ENCODE results near the gene PRSS22.
A peak's percentile ranks its signal among the peaks of the same experiment; 100 is the strongest.

PRSS22 gene

DNA sequence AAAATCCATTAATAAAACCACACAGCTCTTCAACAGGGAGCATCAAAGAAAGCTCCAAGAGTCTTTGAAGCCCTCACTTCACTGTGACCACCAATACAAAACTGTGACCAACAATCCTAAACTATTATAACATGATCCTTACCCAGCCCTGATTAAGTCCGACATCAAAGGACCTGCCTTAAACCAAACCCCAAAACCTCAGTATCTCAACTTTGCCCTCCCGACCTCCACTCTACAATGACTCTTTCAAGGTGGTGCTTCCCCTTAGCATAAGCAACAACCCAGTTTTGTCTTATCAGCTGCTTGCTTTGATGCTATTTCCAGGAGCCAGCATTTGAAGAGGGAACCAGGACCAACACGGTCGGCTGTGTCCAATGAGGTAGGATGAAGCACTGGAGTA, 8.5 kb upstream of the PRSS22 start:
- TF ChIP-seq POLR2A (IDR thresholded peaks at IDR 0.05; ENCODE audit: low read length) (no peak), GATA1 (IDR thresholded peaks at IDR 0.05; ENCODE audit: low read depth, low read length) (no peak)
- no peak for DNase-seq

- no peak for DNase-seq
- TF ChIP-seq GATA1 (IDR thresholded peaks at IDR 0.05; ENCODE audit: low read depth, low read length) = no peak
- no peak for TF ChIP-seq POLR2A (IDR thresholded peaks at IDR 0.05; ENCODE audit: low read length)
These were observed 7.7 kb upstream of the PRSS22 start for GRCh38 chr16:2865651-2866050.

DNA sequence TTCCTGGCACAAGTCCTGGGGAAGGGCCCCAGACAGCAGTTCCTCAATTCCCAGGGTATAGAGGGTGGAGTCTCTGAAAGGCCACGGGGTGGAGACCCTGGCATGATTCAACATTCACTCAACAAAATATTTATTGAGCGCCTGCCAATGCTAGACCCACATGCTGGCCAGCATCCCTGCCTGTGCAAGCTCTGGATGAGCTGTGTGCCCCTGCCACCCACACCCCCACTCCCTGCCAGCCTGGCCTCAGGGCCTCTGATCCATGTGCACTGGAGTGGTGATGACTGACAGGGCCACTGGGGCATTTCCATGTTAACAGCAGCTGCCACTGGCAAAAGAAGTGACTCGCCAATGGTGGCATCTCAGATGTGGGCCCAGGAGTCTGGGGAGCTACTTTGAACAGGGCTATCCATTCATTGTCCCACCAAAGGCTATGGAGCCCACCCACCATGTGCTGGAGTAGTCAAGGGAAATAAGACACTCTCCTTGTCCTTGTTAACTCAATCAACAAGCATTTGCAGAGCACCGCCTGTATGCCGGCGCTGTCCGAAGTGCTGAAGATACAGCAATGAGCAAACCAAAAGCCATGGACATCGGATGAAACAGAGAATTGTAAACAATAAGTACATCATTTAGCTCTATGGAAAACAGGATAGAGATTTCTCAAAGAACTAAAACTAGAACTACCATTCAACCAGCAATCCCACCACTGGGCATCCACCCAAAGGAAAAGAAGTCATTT, 3.0 kb upstream of the PRSS22 start:
- TF ChIP-seq POLR2A (IDR thresholded peaks at IDR 0.05; ENCODE audit: low read length) (no peak), GATA1 (IDR thresholded peaks at IDR 0.05; ENCODE audit: low read depth, low read length) (no peak)
- peak in 1 of 2 experiments; percentile 29 for DNase-seq

GRCh38 chr16:2859686-2860265, 1.8 kb upstream of the PRSS22 start:
- TF ChIP-seq POLR2A (IDR thresholded peaks at IDR 0.05; ENCODE audit: low read length) (no peak), GATA1 (IDR thresholded peaks at IDR 0.05; ENCODE audit: low read depth, low read length) (no peak)
- no peak for DNase-seq

DNA sequence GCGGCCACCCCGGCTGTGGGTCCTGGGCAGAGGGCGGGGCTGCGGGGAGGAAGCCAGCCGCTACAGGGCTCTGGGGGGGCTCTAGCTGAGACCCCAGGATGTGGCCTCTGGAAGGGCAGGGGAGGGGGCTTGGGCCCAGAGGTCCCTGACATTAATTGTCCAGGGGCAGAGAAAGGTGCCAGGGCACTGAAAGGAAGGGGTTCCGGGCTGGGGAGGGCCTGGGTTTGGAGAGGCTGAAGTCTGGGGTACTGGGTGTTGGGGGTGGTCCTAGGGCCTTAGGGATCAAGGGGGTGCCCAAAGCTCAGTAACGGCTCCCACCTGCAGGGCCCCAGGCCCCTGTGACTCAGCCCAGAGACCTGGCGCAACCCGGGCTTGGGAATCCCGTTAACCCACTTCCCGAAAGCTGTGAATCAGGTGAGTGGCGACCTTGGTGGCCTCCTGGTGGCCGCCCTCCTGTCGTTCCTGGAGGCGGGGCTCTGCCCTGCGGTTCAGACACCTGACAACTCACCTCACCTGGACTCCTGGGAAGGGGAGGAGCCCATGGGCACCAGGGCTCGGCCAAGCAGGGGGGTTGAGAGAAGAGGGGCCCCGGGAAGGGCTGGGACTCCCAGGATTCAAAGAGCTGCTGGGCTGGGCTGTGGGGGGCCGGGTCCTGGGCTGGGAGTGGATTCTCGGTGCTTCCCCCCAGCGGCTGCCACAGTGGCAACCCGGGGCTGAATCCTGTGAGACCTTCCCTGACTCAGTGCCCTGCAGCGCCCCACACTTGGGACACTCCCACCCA, 465 bp upstream of the PRSS22 start:
- no peak for DNase-seq
- TF ChIP-seq GATA1 (IDR thresholded peaks at IDR 0.05; ENCODE audit: low read depth, low read length) (no peak), POLR2A (IDR thresholded peaks at IDR 0.05; ENCODE audit: low read length) (no peak)

DNA sequence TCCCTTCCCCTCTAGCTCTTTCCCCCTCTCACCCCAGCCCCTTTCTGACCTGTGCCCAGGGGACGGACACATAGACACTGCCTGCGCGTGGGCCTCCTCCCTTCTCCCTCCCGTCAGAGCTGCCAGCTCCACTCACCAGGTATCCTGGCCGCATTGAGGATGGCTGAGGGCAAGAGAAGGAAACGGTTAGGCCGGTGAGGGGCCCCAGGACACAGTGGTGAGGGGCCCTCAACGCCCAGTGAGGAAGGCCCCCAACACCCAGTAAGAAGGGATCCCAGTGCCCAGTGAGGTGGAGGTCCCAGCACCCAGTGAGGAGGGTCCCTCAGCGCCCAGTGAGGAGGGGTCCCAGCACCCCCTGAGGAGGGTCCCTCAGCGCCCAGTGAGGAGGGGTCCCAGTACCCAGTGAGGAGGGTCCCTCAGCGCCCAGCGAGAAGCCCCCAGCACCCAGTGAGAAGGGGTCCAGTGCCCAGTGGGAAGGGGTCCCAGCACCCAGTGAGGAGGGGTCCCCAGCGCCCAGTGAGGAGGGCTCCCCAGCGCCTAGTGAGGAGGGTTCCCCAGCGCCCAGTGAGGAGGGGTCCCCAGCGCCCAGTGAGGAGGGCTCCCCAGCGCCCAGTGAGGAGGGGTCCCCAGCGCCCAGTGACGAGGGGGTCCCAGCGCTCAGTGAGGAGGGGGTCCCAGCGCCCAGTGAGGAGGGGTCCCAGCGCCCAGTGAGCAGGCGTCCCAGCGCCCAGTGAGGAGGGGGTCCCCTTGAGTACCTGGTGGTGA, 1.1 kb downstream of the PRSS22 start:
- TF ChIP-seq GATA1 (IDR thresholded peaks at IDR 0.05; ENCODE audit: low read depth, low read length) = no peak
- no peak for TF ChIP-seq POLR2A (IDR thresholded peaks at IDR 0.05; ENCODE audit: low read length)
- no peak for DNase-seq

GRCh38 chr16:2856061-2856670, 1.8 kb downstream of the PRSS22 start:
- no peak for TF ChIP-seq GATA1 (IDR thresholded peaks at IDR 0.05; ENCODE audit: low read depth, low read length)
- no peak for TF ChIP-seq POLR2A (IDR thresholded peaks at IDR 0.05; ENCODE audit: low read length)
- DNase-seq = peak in 1 of 2 experiments; percentile 37

GRCh38 chr16:2855536-2855935, 2.4 kb downstream of the PRSS22 start:
- TF ChIP-seq POLR2A (IDR thresholded peaks at IDR 0.05; ENCODE audit: low read length) = no peak
- no peak for TF ChIP-seq GATA1 (IDR thresholded peaks at IDR 0.05; ENCODE audit: low read depth, low read length)
- DNase-seq = no peak

DNA sequence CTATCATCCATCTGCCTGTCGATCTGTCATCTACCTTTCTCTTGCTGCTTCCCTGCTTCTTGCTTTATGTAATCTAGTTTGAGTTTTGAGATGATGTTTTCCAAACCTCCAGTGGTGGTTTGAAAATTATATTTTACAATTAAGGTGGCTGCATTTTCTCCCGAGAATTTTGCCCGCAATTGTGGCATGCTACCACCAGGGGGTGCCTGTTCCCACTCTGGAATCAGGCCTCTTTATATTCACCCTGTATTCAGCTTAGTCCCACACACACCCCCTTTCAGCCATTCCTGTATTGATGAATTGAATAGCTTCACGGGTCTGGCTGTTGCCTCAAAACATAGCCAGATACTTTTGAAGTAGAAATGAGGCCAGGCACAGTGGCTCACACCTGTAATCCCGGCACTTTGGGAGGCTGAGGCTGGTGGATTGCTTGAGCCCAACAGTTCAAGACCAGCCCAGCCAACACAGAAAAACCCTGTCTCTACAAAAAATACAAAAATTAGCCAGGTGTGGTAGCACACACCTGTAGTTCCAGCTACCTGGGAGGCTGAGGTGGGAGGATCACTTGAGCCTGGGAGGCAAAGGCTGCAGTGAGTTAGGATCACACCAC, 3.2 kb downstream of the PRSS22 start:
- TF ChIP-seq GATA1 (IDR thresholded peaks at IDR 0.05; ENCODE audit: low read depth, low read length) (no peak), POLR2A (IDR thresholded peaks at IDR 0.05; ENCODE audit: low read length) (no peak)
- DNase-seq = peak; percentile 26 to 54

GRCh38 chr16:2853531-2854073, 4.4 kb downstream of the PRSS22 start:
- no peak for TF ChIP-seq POLR2A (IDR thresholded peaks at IDR 0.05; ENCODE audit: low read length)
- TF ChIP-seq GATA1 (IDR thresholded peaks at IDR 0.05; ENCODE audit: low read depth, low read length) = no peak
- no peak for DNase-seq

DNA sequence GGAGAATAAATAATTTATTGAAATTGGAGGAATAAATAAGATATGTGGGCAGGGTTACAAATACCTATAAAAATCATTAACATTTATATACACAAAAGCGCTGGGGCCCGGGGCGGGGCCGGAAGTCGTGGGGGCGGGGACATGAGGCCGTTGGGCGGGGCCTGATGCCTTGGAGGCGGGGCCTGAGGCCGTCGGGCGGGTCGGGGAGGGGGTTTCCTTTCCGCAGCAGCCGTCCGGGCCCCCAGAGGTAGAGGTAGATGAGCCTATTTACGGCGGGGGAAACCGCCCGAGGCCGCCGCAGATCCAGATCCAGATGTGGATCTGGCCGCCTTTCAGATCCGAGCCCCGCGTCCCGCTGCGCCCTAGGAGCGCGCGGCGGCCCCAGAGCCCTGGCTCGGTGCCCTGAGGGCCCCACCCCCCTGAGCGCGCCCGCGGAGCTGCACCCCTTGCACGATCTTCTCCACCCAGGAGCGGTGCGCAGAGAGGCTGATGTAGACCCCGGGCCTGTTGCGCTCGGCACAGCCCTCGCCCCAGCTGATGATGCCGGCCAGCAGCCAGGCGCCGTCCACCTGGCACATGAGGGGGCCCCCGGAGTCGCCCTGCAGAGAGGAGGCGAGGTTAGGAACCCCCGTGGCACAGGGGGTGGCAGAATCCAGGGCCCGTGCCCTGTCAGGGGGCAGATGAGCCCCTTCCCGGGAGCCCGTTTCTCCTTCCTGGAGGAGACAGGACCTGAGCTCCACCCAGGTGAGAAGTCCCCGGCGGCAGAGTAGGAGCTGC, 5.1 kb downstream of the PRSS22 start:
- no peak for DNase-seq
- TF ChIP-seq GATA1 (IDR thresholded peaks at IDR 0.05; ENCODE audit: low read depth, low read length) = no peak
- TF ChIP-seq POLR2A (IDR thresholded peaks at IDR 0.05; ENCODE audit: low read length) = no peak
